AG09319 (cell line): ENCODE measurements around the gene MAPK7.

Experiments used
- DNase-seq: peaks from one replicate; pipeline ENCODE4 v3.0.0-alpha.2; 2010; ENCODE audit warnings: low read depth; ENCODE audit errors: extremely low read depth
- CTCF ChIP-seq: IDR thresholded peaks from 2 replicates; pipeline ENCODE4 v1.5.1; 2011; ENCODE audit warnings: low read depth, mild to moderate bottlenecking, inconsistent platforms, low read length, moderate library complexity

The MAPK7 gene

GRCh38 chr17:19378416-19379360, at the start of gene MAPK7:
TSS of gene MAPK7 (plus strand) at chr17:19378498. CDS start at chr17:19378901, 403 bp downstream.
- no peak for TF ChIP-seq CTCF
- DNase-seq, result no peak

GRCh38 chr17:19329136-19329535, 49.2 kb upstream of the MAPK7 start:
- DNase-seq, result no peak
- TF ChIP-seq CTCF, result no peak

GRCh38 chr17:19329839-19330238, 48.5 kb upstream of the MAPK7 start:
- DNase-seq, result no peak
- TF ChIP-seq CTCF, result no peak

- DNase-seq, result no peak
These were observed 48.0 kb upstream of the MAPK7 start for GRCh38 chr17:19330271-19330670.

GRCh38 chr17:19331134-19331533, 47.2 kb upstream of the MAPK7 start:
- DNase-seq, result no peak
- TF ChIP-seq CTCF, result no peak; the same call in 1 of the 2 replicates

More at GRCh38 chr17:19330271-19330670, 48.0 kb upstream of the MAPK7 start:
- TF ChIP-seq CTCF, result no peak

GRCh38 chr17:19331543-19332245, 46.6 kb upstream of the MAPK7 start:
- no peak for TF ChIP-seq CTCF
- no peak for DNase-seq
